ENCODE measurements around the gene RPL37A.
"Not testable (repeated sequence)": the region's sequence is repeated elsewhere in the genome, so short reads cannot be mapped to it uniquely, and the experiment has no call there.

RPL37A gene

GRCh38 chr2:216517447-216518225 lies 19.0 kb downstream of the RPL37A start:
- no peak for DNase-seq (ENCODE audit: low read depth, low spot score)

GRCh38 chr2:216518566-216519119 lies 20.0 kb downstream of the RPL37A start:
- not testable (repeated sequence) for DNase-seq (ENCODE audit: low read depth, low spot score)

- DNase-seq (ENCODE audit: low read depth, low spot score) = no peak
Observed at GRCh38 chr2:216519154-216519762, 20.6 kb downstream of the RPL37A start.

GRCh38 chr2:216520112-216520511 lies 21.5 kb downstream of the RPL37A start:
- no peak for DNase-seq (ENCODE audit: low read depth, low spot score)

- DNase-seq (ENCODE audit: low read depth, low spot score) = no peak
Observed at GRCh38 chr2:216522892-216523502, 24.4 kb downstream of the RPL37A start.

- no peak for DNase-seq (ENCODE audit: low read depth, low spot score)
Observed at GRCh38 chr2:216525972-216526371, 27.3 kb downstream of the RPL37A start.

GRCh38 chr2:216526939-216527338 lies 28.3 kb downstream of the RPL37A start:
- DNase-seq (ENCODE audit: low read depth, low spot score) = no peak

- no peak for DNase-seq (ENCODE audit: low read depth, low spot score)
Observed at GRCh38 chr2:216527600-216527999, 29.0 kb downstream of the RPL37A start.

GRCh38 chr2:216532562-216532961 lies 33.9 kb downstream of the RPL37A start:
- no peak for DNase-seq (ENCODE audit: low read depth, low spot score)

- DNase-seq (ENCODE audit: low read depth, low spot score) = no peak
Observed at GRCh38 chr2:216533609-216534008, 35.0 kb downstream of the RPL37A start.

- DNase-seq (ENCODE audit: low read depth, low spot score) = no peak
Observed at GRCh38 chr2:216534809-216535208, 36.2 kb downstream of the RPL37A start.

- DNase-seq (ENCODE audit: low read depth, low spot score) = no peak
Observed at GRCh38 chr2:216535454-216535995, 36.9 kb downstream of the RPL37A start.

- no peak for DNase-seq (ENCODE audit: low read depth, low spot score)
Observed at GRCh38 chr2:216536734-216537210, 38.1 kb downstream of the RPL37A start.

- no peak for DNase-seq (ENCODE audit: low read depth, low spot score)
Observed at GRCh38 chr2:216537366-216537765, 38.7 kb downstream of the RPL37A start.

GRCh38 chr2:216538538-216538937 lies 39.9 kb downstream of the RPL37A start:
- no peak for DNase-seq (ENCODE audit: low read depth, low spot score)

GRCh38 chr2:216539120-216539519 lies 40.5 kb downstream of the RPL37A start:
- DNase-seq (ENCODE audit: low read depth, low spot score) = no peak

GRCh38 chr2:216539791-216540241 lies 41.2 kb downstream of the RPL37A start:
- DNase-seq (ENCODE audit: low read depth, low spot score) = no peak

GRCh38 chr2:216540920-216541319 lies 42.3 kb downstream of the RPL37A start:
- DNase-seq (ENCODE audit: low read depth, low spot score) = no peak

- no peak for DNase-seq (ENCODE audit: low read depth, low spot score)
Observed at GRCh38 chr2:216541505-216541904, 42.9 kb downstream of the RPL37A start.

- DNase-seq (ENCODE audit: low read depth, low spot score) = no peak
Observed at GRCh38 chr2:216545359-216545758, 46.7 kb downstream of the RPL37A start.

- no peak for DNase-seq (ENCODE audit: low read depth, low spot score)
Observed at GRCh38 chr2:216546241-216546640, 47.6 kb downstream of the RPL37A start.
